Activated CD8-positive, alpha-beta T cell treated with anti-CD3 and anti-CD28 coated beads, Interleukin-2, amount 10 ng/mL, durations not matched to agents 7 days and 5 days (primary cell): ENCODE results near the gene NCOA7. TPM values are rescaled to one million over a fixed set of nuclear protein-coding genes. Genes with fewer than 3 reads are reported as not detected.
A peak's percentile ranks its signal among the peaks of the same experiment; 100 is the strongest.
"Not testable (repeated sequence)": the region's sequence is repeated elsewhere in the genome, so short reads cannot be mapped to it uniquely, and the experiment has no call there.

ENCODE experiments used
- ATAC-seq: fragments of 150-1000 bp; cut with Tn5 transposase; one replicate; pipeline ENCODE4 v1.10.0; 2021; ENCODE audit warnings: moderate library complexity
- CTCF ChIA-PET: fragments of 350-600 bp; sonication (Branson Sonifier 250); formaldehyde crosslinking; loops from one replicate; lab custom pipeline; 2021; ENCODE audit warnings: antibody characterized with exemption; lab: Charles Lee
- POLR2A ChIA-PET: fragments of 350-600 bp; sonication (Branson Sonifier 250); formaldehyde crosslinking; loops from one replicate; lab custom pipeline; 2021; ENCODE audit warnings: antibody characterized with exemption; lab: Charles Lee
- DNase-seq: peaks from one replicate; pipeline ENCODE4 v3.0.0-alpha.2; 2020
- H3K27ac Mint-ChIP-seq: one replicate; pipeline ENCODE4 v1.8.0; 2021; ENCODE audit warnings: mild to moderate bottlenecking, mixed read lengths
- H3K27me3 Mint-ChIP-seq: one replicate; pipeline ENCODE4 v1.8.0; 2021; ENCODE audit warnings: low read depth, mixed read lengths
- H3K36me3 Mint-ChIP-seq: one replicate; pipeline ENCODE4 v1.8.0; 2021; ENCODE audit warnings: low read depth, mixed read lengths
- H3K4me1 Mint-ChIP-seq: one replicate; pipeline ENCODE4 v1.8.0; 2021; ENCODE audit warnings: low read depth, mixed read lengths
- H3K4me3 Mint-ChIP-seq: one replicate; pipeline ENCODE4 v1.8.0; 2021; ENCODE audit warnings: mild to moderate bottlenecking, mixed read lengths
- H3K9me3 Mint-ChIP-seq: one replicate; pipeline ENCODE4 v1.8.0; 2022; ENCODE audit warnings: mixed read lengths; ENCODE audit not compliant: insufficient read depth
- total RNA-seq, 2 experiments: library from RNA; stranded (reverse); gene quantifications; one replicate each; pipeline ENCODE4 v1.2.3, GENCODE V29; 2021

Gene NCOA7
- total RNA-seq, 2 experiments from 2014 or later, result 27.8 to 31.7 TPM

- H3K4me1 Mint-ChIP-seq, result no peaks in the 10 kb centered on the region
- H3K4me3 Mint-ChIP-seq, result no peak overlapping the region
- H3K36me3 Mint-ChIP-seq, result peaks cover 16% of the 10 kb centered on the region
- DNase-seq (no peak), ATAC-seq (no peak)
- no peaks in the 10 kb centered on the region for H3K9me3 Mint-ChIP-seq
- POLR2A ChIA-PET, result interaction anchor here (2.4 kb wide), 1 partner anchor 183 kb away, joined by 8 read pairs; no protein-coding TSS in a partner anchor
- no peaks in the 10 kb centered on the region for H3K27me3 Mint-ChIP-seq
- H3K27ac Mint-ChIP-seq, result no peak overlapping the region
- CTCF ChIA-PET, result interaction anchor here (1.2 to 5.3 kb wide), 3 partner anchors 8 to 22 kb away, joined by 4 to 30 read pairs (median 8); partner anchors contain the start of genes HINT3 and TRMT11
These were observed 173.1 kb downstream of the NCOA7 start for GRCh38 chr6:125963817-125964216.

DNA sequence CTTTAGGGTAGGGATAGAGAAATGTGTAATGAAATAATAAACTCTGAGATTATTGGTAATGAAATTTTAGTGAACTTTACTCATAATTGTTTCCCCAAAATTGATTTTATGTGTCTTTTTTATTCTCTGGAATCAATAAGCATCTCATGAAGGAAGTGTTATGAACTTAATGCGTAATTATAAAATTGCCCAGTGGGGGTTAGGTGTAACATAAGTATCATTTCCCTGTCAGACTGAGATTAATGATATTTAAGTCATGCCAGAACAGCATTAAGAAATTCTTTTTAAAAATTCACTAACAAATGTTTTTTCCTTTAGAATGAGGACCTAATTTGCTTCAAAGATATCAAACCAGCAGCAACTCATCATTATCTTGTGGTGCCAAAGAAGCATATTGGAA is 175.8 kb downstream of the NCOA7 start:
- H3K36me3 Mint-ChIP-seq, result peaks cover 20% of the 10 kb centered on the region
- CTCF ChIA-PET, result interaction anchor here (5.4 kb wide), 1 partner anchor 9 kb away, joined by 60 read pairs; the partner anchor contains the start of gene HINT3
- DNase-seq (no peak), ATAC-seq (no peak)
- no peaks in the 10 kb centered on the region for H3K27me3 Mint-ChIP-seq
- POLR2A ChIA-PET, result no interaction called here
- no peak overlapping the region for H3K4me3 Mint-ChIP-seq
- no peaks in the 10 kb centered on the region for H3K9me3 Mint-ChIP-seq
- H3K27ac Mint-ChIP-seq, result no peak overlapping the region
- no peaks in the 10 kb centered on the region for H3K4me1 Mint-ChIP-seq

GRCh38 chr6:125968493-125968892 is 177.7 kb downstream of the NCOA7 start:
- DNase-seq (no peak), ATAC-seq (no peak)
- ChIA-PET POLR2A (interaction anchor here (0.9 kb wide), 1 partner anchor 178 kb away, joined by 3 read pairs; the partner anchor contains the start of gene NCOA7), CTCF (interaction anchor here (5.4 kb wide), 1 partner anchor 11 kb away, joined by 60 read pairs; the partner anchor contains the start of gene HINT3)
- no peak overlapping the region for H3K4me3 Mint-ChIP-seq
- peaks cover 21% of the 10 kb centered on the region for H3K36me3 Mint-ChIP-seq
- H3K9me3 Mint-ChIP-seq, result no peaks in the 10 kb centered on the region
- no peaks in the 10 kb centered on the region for H3K27me3 Mint-ChIP-seq
- H3K27ac Mint-ChIP-seq, result no peak overlapping the region
- H3K4me1 Mint-ChIP-seq, result no peaks in the 10 kb centered on the region

- H3K27me3 Mint-ChIP-seq, result no peaks in the 10 kb centered on the region
- POLR2A ChIA-PET, result interaction anchor here (1.4 kb wide), 1 partner anchor 180 kb away, joined by 6 read pairs; the partner anchor contains the start of gene NCOA7
- CTCF ChIA-PET, result interaction anchor here (1.0 to 5.4 kb wide), 4 partner anchors 9 to 189 kb away, joined by 3 to 60 read pairs (median 3); partner anchors contain the start of gene HINT3
- H3K9me3 Mint-ChIP-seq, result no peaks in the 10 kb centered on the region
- peaks cover 27% of the 10 kb centered on the region for H3K36me3 Mint-ChIP-seq
- no peak for DNase-seq
- no peak overlapping the region for H3K27ac Mint-ChIP-seq
- no peak for ATAC-seq
- peaks cover 6% of the 10 kb centered on the region for H3K4me1 Mint-ChIP-seq
- H3K4me3 Mint-ChIP-seq, result no peak overlapping the region
These were observed 180.0 kb downstream of the NCOA7 start for GRCh38 chr6:125970760-125971159.

DNA sequence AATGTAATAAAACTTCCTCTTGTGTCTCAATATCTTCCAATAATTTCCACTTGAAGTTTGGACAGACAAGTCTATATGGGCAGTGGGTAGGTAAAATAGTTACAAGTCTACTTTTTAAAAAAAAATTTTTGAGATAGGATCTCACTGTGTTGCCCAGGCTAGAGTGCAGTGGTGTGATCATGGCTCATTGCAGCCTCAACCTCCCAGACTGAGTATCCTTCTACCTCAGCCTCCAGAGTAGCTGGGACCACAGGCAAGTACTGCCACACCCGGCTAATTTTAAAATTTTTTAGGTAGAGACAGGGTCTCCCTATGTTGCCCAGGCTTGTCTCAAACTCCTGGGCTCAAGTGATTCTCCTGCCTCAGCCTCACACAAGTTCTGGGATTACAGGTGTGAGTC is 181.7 kb downstream of the NCOA7 start:
- peaks cover 23% of the 10 kb centered on the region for H3K36me3 Mint-ChIP-seq
- H3K4me1 Mint-ChIP-seq, H3K9me3 Mint-ChIP-seq, H3K27me3 Mint-ChIP-seq, POLR2A ChIA-PET, ATAC-seq, H3K27ac Mint-ChIP-seq, DNase-seq, H3K4me3 Mint-ChIP-seq: not testable (repeated sequence)
- CTCF ChIA-PET, result interaction anchor here (1.8 to 3.8 kb wide), 3 partner anchors 9 to 168 kb away, joined by 5 to 50 read pairs (median 30); partner anchors contain the start of gene HINT3

DNA sequence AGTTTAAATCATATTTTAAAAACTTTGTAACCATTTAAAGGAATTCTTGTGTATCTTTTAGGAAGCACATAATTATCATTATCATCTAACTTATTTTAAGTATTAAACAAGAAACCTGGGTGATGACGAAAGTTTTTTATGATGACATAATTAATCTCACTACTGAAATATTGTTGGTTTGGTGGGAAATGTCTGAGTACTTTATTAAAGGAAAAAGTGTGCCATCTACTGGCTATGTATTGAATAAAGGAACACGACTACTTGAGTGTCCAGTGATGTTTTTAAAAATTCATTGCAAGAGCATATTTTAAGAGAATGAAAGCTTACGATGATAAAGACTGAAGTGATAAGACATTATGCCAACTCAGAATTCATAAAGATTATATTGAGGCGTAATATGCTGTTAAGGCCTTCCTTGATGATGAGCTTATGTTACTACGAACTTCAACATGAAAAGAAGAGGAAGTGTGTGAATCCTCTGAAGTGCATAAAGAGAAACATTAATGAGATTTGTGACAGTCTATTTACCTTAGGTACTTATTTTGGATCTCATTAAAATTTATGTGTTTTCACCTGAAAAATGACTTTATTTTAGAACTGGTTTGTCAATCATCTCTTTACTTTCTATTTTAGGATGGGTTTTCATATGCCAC is 183.6 kb downstream of the NCOA7 start:
- Mint-ChIP-seq H3K9me3 (no peaks in the 10 kb centered on the region), H3K4me1 (peaks cover 6% of the 10 kb centered on the region), H3K36me3 (peaks cover 12% of the 10 kb centered on the region), H3K4me3 (no peak overlapping the region), H3K27me3 (no peaks in the 10 kb centered on the region), H3K27ac (no peak overlapping the region)
- POLR2A ChIA-PET, result interaction anchor here (0.7 to 1.0 kb wide), 2 partner anchors 56 to 193 kb away, joined by 3 read pairs; no protein-coding TSS in a partner anchor
- ATAC-seq (peak; percentile 81), DNase-seq (no peak)
- CTCF ChIA-PET, result interaction anchor here (0.8 to 3.8 kb wide), 30 partner anchors 11 to 671 kb away, joined by 3 to 50 read pairs (median 5); partner anchors contain the start of genes HINT3, NCOA7 and TRMT11

DNA sequence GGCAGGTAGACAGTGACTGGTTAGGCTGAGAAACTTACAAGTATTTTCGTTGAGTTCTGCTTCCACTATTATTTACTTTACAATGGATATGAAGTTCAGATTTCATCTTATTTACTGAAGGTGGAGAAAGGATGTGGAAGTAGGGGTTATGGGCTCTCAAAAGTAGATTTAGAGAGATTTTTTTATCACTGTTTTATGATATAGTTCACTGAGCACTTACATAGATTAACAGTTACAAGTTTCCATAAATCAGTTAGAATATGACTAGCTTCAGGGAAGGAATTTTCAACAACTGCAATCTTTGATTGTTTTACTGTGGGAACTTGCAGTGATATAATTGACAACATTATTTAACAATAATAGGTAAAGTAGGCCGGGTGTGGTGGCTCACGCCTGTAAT is 188.3 kb downstream of the NCOA7 start:
- H3K27ac Mint-ChIP-seq, result no peak overlapping the region
- no peak for DNase-seq
- CTCF ChIA-PET, result no interaction called here

More for the DNA sequence above, 188.3 kb downstream of the NCOA7 start:
- no peaks in the 10 kb centered on the region for H3K9me3 Mint-ChIP-seq
- no peak for ATAC-seq
- no peak overlapping the region for H3K4me3 Mint-ChIP-seq
- H3K4me1 Mint-ChIP-seq, result peaks cover 6% of the 10 kb centered on the region
- POLR2A ChIA-PET, result no interaction called here
- no peaks in the 10 kb centered on the region for H3K27me3 Mint-ChIP-seq
- peaks cover 6% of the 10 kb centered on the region for H3K36me3 Mint-ChIP-seq

Other genes with a start within 250 kb of the NCOA7 start
- not detected for gene HEY2, start 41.3 kb upstream of the NCOA7 start, total RNA-seq
- gene HINT3, start 165.8 kb downstream of the NCOA7 start, total RNA-seq, result 1 to 10 TPM; 8.0 to 9.1 TPM
- 10 to 100 TPM; 17.1 to 18.1 TPM for gene TRMT11, start 195.6 kb downstream of the NCOA7 start, total RNA-seq